ENCODE data around the gene VSIG4.
"Not testable (repeated sequence)": the region's sequence is repeated elsewhere in the genome, so short reads cannot be mapped to it uniquely, and the experiment has no call there.

The VSIG4 gene, protein sequence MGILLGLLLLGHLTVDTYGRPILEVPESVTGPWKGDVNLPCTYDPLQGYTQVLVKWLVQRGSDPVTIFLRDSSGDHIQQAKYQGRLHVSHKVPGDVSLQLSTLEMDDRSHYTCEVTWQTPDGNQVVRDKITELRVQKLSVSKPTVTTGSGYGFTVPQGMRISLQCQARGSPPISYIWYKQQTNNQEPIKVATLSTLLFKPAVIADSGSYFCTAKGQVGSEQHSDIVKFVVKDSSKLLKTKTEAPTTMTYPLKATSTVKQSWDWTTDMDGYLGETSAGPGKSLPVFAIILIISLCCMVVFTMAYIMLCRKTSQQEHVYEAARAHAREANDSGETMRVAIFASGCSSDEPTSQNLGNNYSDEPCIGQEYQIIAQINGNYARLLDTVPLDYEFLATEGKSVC

DNA sequence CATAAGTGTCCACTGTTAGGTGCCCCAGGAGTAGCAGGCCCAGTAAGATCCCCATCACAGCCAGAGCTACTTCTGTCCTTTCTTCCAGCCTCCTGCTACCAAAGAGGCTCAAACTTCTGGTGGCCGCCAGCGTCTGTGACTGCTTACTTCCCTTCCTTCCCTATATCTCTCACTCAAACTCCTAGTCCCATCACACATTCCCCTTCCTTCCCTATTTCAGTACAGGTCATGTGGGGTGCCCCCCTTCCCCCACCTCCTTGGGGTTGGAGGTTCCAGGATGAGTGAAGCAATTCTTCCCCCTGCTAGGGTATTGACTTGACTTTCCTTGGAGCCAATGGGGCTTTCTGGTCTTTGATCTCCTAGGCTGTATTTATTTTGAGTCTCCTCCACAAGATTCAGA is at the start of gene VSIG4:
Gene VSIG4 (minus strand): TSS at position 137 of the 400 bp plus-strand sequence. CDS start 82 bp downstream, at position 55.
- Histone ChIP-seq H3K9me3 (ENCODE audit: control insufficient read depth in 1 of 2, low read length in 2 of 2) (no peaks in the 10 kb centered on the region), H3K4me3 (ENCODE audit: low read depth in 1 of 2, low read length in 2 of 2) (no peak within 1 kb of the TSS)

DNA sequence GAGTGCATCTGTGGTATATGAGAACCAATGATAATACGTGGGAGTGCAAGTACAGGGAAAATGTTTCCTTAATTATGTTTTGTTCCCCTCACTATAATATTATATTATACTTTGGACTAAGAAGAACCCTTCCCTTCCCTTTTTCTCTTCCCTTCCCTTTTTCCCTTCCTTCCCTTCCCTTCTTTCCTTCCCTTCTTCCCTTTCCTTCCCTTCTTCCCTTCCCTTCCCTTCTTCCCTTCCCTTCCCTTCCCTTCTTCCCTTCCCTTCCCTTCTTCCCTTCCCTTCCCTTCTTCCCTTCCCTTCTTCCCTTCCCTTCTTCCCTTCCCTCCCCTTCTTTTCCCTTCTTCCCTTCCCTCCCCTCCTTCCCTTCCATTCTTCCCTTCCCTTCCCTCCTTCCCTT is 36.9 kb upstream of the VSIG4 start:
- H3K4me1 ChIP-seq (ENCODE audit: control insufficient read depth in 1 of 2, insufficient read depth in 2 of 2, low read length in 2 of 2), result no peaks in the 10 kb centered on the region
- H3K9me3 ChIP-seq (ENCODE audit: control insufficient read depth in 1 of 2, low read length in 2 of 2), result no peaks in the 10 kb centered on the region
- H3K9ac ChIP-seq (ENCODE audit: low read depth in 1 of 2, low read length in 2 of 2), result no peak overlapping the region
- H3K27ac ChIP-seq (ENCODE audit: low read depth, low read length), result no peak overlapping the region
- no peaks in the 10 kb centered on the region for H3K36me3 ChIP-seq (ENCODE audit: control insufficient read depth in 1 of 2, insufficient read depth in 2 of 2, low read length in 2 of 2)
- no peak overlapping the region for H3K4me3 ChIP-seq (ENCODE audit: low read depth in 1 of 2, low read length in 2 of 2)
- no peaks in the 10 kb centered on the region for H3K27me3 ChIP-seq (ENCODE audit: control insufficient read depth in 1 of 2, insufficient read depth in 2 of 2, low read length in 2 of 2)

More for the DNA sequence above, at the start of gene VSIG4:
- H3K36me3 ChIP-seq (ENCODE audit: control insufficient read depth in 1 of 2, insufficient read depth in 2 of 2, low read length in 2 of 2), result no peaks in the 10 kb centered on the region
- no peaks in the 10 kb centered on the region for H3K4me1 ChIP-seq (ENCODE audit: control insufficient read depth in 1 of 2, insufficient read depth in 2 of 2, low read length in 2 of 2)
- no peaks in the 10 kb centered on the region for H3K27me3 ChIP-seq (ENCODE audit: control insufficient read depth in 1 of 2, insufficient read depth in 2 of 2, low read length in 2 of 2)
- H3K27ac ChIP-seq (ENCODE audit: low read depth, low read length), result no peak within 1 kb of the TSS
- H3K9ac ChIP-seq (ENCODE audit: low read depth in 1 of 2, low read length in 2 of 2), result no peak within 1 kb of the TSS

- H3K4me3 ChIP-seq (ENCODE audit: low read depth in 1 of 2, low read length in 2 of 2), result peak overlapping the region; percentile 10 to 15
- no peaks in the 10 kb centered on the region for H3K27me3 ChIP-seq (ENCODE audit: control insufficient read depth in 1 of 2, insufficient read depth in 2 of 2, low read length in 2 of 2)
- no peaks in the 10 kb centered on the region for H3K9me3 ChIP-seq (ENCODE audit: control insufficient read depth in 1 of 2, low read length in 2 of 2)
- no peak overlapping the region for H3K27ac ChIP-seq (ENCODE audit: low read depth, low read length)
- H3K4me1 ChIP-seq (ENCODE audit: control insufficient read depth in 1 of 2, insufficient read depth in 2 of 2, low read length in 2 of 2), result no peaks in the 10 kb centered on the region
- H3K9ac ChIP-seq (ENCODE audit: low read depth in 1 of 2, low read length in 2 of 2), result no peak overlapping the region
- no peaks in the 10 kb centered on the region for H3K36me3 ChIP-seq (ENCODE audit: control insufficient read depth in 1 of 2, insufficient read depth in 2 of 2, low read length in 2 of 2)
These were observed 35.3 kb upstream of the VSIG4 start for GRCh38 chrX:66074920-66075879.

- Histone ChIP-seq H3K4me1 (ENCODE audit: control insufficient read depth in 1 of 2, insufficient read depth in 2 of 2, low read length in 2 of 2) (no peaks in the 10 kb centered on the region), H3K9ac (ENCODE audit: low read depth in 1 of 2, low read length in 2 of 2) (no peak overlapping the region), H3K27me3 (ENCODE audit: control insufficient read depth in 1 of 2, insufficient read depth in 2 of 2, low read length in 2 of 2) (no peaks in the 10 kb centered on the region), H3K27ac (ENCODE audit: low read depth, low read length) (no peak overlapping the region), H3K9me3 (ENCODE audit: control insufficient read depth in 1 of 2, low read length in 2 of 2) (no peaks in the 10 kb centered on the region), H3K36me3 (ENCODE audit: control insufficient read depth in 1 of 2, insufficient read depth in 2 of 2, low read length in 2 of 2) (no peaks in the 10 kb centered on the region), H3K4me3 (ENCODE audit: low read depth in 1 of 2, low read length in 2 of 2) (no peak overlapping the region)
These were observed 31.2 kb upstream of the VSIG4 start for GRCh38 chrX:66071126-66071525.

DNA sequence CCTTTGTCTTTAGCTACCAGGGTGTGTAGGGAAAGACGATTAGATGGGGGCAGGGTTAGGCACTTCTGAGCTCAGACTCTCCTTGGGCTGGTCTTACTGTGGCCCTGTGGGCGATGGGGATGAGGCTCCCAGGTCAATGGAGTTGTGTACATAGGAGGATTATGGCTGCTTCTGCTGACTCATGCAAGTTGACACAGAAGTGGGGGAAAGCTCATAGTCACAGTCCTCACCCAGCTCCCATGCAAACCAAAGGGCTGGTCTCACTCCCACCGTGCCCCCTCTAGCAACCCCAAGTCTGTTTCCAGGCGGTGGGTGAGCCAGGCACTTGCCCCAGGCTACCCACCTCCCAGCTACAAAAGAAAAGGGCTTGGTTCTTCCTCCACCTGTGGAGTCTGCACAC is 24.4 kb upstream of the VSIG4 start:
- H3K9ac ChIP-seq (ENCODE audit: low read depth in 1 of 2, low read length in 2 of 2), result no peak overlapping the region
- no peak overlapping the region for H3K27ac ChIP-seq (ENCODE audit: low read depth, low read length)
- no peaks in the 10 kb centered on the region for H3K27me3 ChIP-seq (ENCODE audit: control insufficient read depth in 1 of 2, insufficient read depth in 2 of 2, low read length in 2 of 2)
- H3K9me3 ChIP-seq (ENCODE audit: control insufficient read depth in 1 of 2, low read length in 2 of 2), result no peaks in the 10 kb centered on the region
- H3K4me1 ChIP-seq (ENCODE audit: control insufficient read depth in 1 of 2, insufficient read depth in 2 of 2, low read length in 2 of 2), result no peaks in the 10 kb centered on the region
- no peaks in the 10 kb centered on the region for H3K36me3 ChIP-seq (ENCODE audit: control insufficient read depth in 1 of 2, insufficient read depth in 2 of 2, low read length in 2 of 2)
- no peak overlapping the region for H3K4me3 ChIP-seq (ENCODE audit: low read depth in 1 of 2, low read length in 2 of 2)

DNA sequence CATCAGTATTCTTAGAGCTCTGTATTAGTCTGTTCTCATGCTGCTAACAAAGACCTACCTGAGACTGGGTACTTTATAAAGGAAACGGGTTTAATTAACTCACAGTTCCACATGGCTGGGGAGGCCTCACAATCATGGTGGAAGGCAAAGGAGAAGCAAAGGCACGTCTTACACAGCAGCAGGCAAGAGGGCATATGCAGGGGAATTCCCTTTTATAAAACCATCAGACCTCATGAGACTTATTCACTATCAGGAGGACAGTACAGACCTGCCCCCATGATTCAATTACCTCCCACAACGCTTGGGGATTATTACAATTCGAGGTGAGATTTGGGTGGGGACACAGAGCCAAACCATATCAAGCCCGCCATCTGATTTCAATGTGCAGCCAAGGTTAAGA is 17.1 kb upstream of the VSIG4 start:
- not testable (repeated sequence) for H3K9ac ChIP-seq (ENCODE audit: low read depth in 1 of 2, low read length in 2 of 2); H3K9me3 ChIP-seq (ENCODE audit: control insufficient read depth in 1 of 2, low read length in 2 of 2); H3K27me3 ChIP-seq (ENCODE audit: control insufficient read depth in 1 of 2, insufficient read depth in 2 of 2, low read length in 2 of 2); H3K4me3 ChIP-seq (ENCODE audit: low read depth in 1 of 2, low read length in 2 of 2); H3K27ac ChIP-seq (ENCODE audit: low read depth, low read length); H3K4me1 ChIP-seq (ENCODE audit: control insufficient read depth in 1 of 2, insufficient read depth in 2 of 2, low read length in 2 of 2); H3K36me3 ChIP-seq (ENCODE audit: control insufficient read depth in 1 of 2, insufficient read depth in 2 of 2, low read length in 2 of 2)

DNA sequence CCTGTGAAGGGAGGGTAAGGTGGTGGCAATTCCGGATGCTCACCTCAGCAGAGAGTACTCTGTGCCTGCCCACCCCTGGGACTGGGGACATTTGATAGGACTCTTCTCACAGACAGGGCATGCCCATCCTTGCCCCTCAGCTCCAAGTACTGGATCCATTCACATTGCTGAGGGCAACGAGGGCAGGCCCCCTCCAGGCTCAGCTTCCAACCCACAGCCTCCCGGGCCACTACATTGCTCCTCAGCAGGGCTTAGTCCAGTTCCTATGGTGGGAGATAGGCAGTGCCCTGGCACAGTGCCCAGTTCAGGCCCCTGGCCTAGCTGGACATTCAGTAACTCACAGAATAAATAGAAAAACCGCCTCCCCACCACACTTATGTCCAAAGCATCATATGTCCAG is 15.1 kb upstream of the VSIG4 start:
- Histone ChIP-seq H3K9me3 (ENCODE audit: control insufficient read depth in 1 of 2, low read length in 2 of 2) (no peaks in the 10 kb centered on the region), H3K4me1 (ENCODE audit: control insufficient read depth in 1 of 2, insufficient read depth in 2 of 2, low read length in 2 of 2) (no peaks in the 10 kb centered on the region), H3K27ac (ENCODE audit: low read depth, low read length) (no peak overlapping the region), H3K9ac (ENCODE audit: low read depth in 1 of 2, low read length in 2 of 2) (no peak overlapping the region), H3K36me3 (ENCODE audit: control insufficient read depth in 1 of 2, insufficient read depth in 2 of 2, low read length in 2 of 2) (no peaks in the 10 kb centered on the region), H3K27me3 (ENCODE audit: control insufficient read depth in 1 of 2, insufficient read depth in 2 of 2, low read length in 2 of 2) (no peaks in the 10 kb centered on the region), H3K4me3 (ENCODE audit: low read depth in 1 of 2, low read length in 2 of 2) (no peak overlapping the region)

DNA sequence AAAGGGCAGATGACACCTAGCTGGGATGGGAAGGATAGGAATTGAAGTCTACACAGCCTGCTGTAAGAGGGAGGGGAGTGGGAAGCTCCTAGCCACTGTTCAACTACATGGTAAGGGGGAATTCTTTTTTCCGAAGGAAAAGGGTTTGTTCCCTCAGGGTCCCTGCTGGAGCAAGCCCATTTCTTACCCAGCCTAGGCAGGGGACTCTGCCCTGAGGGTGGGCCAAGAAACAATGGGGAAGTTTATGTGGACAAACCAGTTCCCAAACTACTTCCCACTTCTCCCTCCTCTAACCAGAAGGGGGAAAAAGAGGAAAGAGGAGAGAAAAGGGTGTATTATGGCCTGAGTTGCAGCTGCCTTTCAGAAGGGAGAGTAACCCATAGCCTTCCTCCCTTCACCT is 13.5 kb upstream of the VSIG4 start:
- Histone ChIP-seq H3K27me3 (ENCODE audit: control insufficient read depth in 1 of 2, insufficient read depth in 2 of 2, low read length in 2 of 2) (no peaks in the 10 kb centered on the region), H3K9ac (ENCODE audit: low read depth in 1 of 2, low read length in 2 of 2) (no peak overlapping the region), H3K36me3 (ENCODE audit: control insufficient read depth in 1 of 2, insufficient read depth in 2 of 2, low read length in 2 of 2) (no peaks in the 10 kb centered on the region), H3K9me3 (ENCODE audit: control insufficient read depth in 1 of 2, low read length in 2 of 2) (no peaks in the 10 kb centered on the region), H3K4me1 (ENCODE audit: control insufficient read depth in 1 of 2, insufficient read depth in 2 of 2, low read length in 2 of 2) (no peaks in the 10 kb centered on the region), H3K4me3 (ENCODE audit: low read depth in 1 of 2, low read length in 2 of 2) (no peak overlapping the region), H3K27ac (ENCODE audit: low read depth, low read length) (no peak overlapping the region)

DNA sequence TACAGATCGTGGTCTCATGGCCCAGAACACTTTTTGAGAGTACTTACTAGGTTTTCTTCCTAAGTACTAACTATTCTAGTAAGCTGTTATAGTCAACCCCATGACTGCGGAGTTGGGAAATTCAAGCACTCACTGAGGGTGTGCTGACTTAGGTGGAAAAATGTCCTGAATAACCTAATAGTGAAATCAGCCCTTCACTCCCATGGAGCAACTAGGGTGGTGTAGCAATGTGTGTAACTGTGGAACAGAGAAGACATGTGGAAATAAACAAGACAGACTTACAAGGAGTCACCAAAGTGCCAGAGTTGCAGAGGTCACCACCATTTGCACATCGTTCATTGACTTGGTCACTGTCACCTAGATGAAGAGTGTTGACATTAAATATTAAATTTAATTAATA is 12.1 kb upstream of the VSIG4 start:
- Histone ChIP-seq H3K36me3 (ENCODE audit: control insufficient read depth in 1 of 2, insufficient read depth in 2 of 2, low read length in 2 of 2) (no peaks in the 10 kb centered on the region), H3K9ac (ENCODE audit: low read depth in 1 of 2, low read length in 2 of 2) (no peak overlapping the region), H3K27me3 (ENCODE audit: control insufficient read depth in 1 of 2, insufficient read depth in 2 of 2, low read length in 2 of 2) (no peaks in the 10 kb centered on the region), H3K27ac (ENCODE audit: low read depth, low read length) (no peak overlapping the region), H3K9me3 (ENCODE audit: control insufficient read depth in 1 of 2, low read length in 2 of 2) (no peaks in the 10 kb centered on the region), H3K4me3 (ENCODE audit: low read depth in 1 of 2, low read length in 2 of 2) (no peak overlapping the region), H3K4me1 (ENCODE audit: control insufficient read depth in 1 of 2, insufficient read depth in 2 of 2, low read length in 2 of 2) (no peaks in the 10 kb centered on the region)

- Histone ChIP-seq H3K9ac (ENCODE audit: low read depth in 1 of 2, low read length in 2 of 2) (no peak overlapping the region), H3K36me3 (ENCODE audit: control insufficient read depth in 1 of 2, insufficient read depth in 2 of 2, low read length in 2 of 2) (no peaks in the 10 kb centered on the region), H3K4me1 (ENCODE audit: control insufficient read depth in 1 of 2, insufficient read depth in 2 of 2, low read length in 2 of 2) (peaks cover 5 to 6% of the 10 kb centered on the region in 2 donors), H3K27ac (ENCODE audit: low read depth, low read length) (no peak overlapping the region), H3K4me3 (ENCODE audit: low read depth in 1 of 2, low read length in 2 of 2) (no peak overlapping the region), H3K9me3 (ENCODE audit: control insufficient read depth in 1 of 2, low read length in 2 of 2) (no peaks in the 10 kb centered on the region), H3K27me3 (ENCODE audit: control insufficient read depth in 1 of 2, insufficient read depth in 2 of 2, low read length in 2 of 2) (no peaks in the 10 kb centered on the region)
These were observed 10.3 kb upstream of the VSIG4 start for GRCh38 chrX:66050140-66050569.
